IMR-90 (cell line): ENCODE measurements around the gene BDNF. TPM values are rescaled to one million over a fixed set of nuclear protein-coding genes. Genes with fewer than 3 reads are reported as not detected.
A peak's percentile ranks its signal among the peaks of the same experiment; 100 is the strongest.

Experiments
- ATAC-seq: fragments of 200-7000 bp; cut with Tn5 transposase; 2 replicates; pipeline ENCODE4 v1.9.1; 2020; ENCODE audit warnings: low read depth, mild to moderate bottlenecking, moderate library complexity
- BruUV-seq: library from RNA; stranded (reverse); fragments of 400-500 nt; replicated peaks from 2 replicates; lab custom pipeline; 2021; lab: Mats Ljungman, UMichigan
- CTCF ChIA-PET: fragments of 300-600 bp; formaldehyde crosslinking; extraction: SDS; loops from one replicate; lab custom pipeline; 2021; ENCODE audit warnings: antibody characterized with exemption; lab: Yijun Ruan, JAX
- POLR2A ChIA-PET: fragments of 300-600 bp; sonication (Branson Sonifier 250); formaldehyde crosslinking; loops from one replicate; lab custom pipeline; 2022; ENCODE audit warnings: antibody characterized with exemption; ENCODE audit not compliant: unreplicated experiment; lab: Charles Lee
- DNase-seq: peaks from one replicate; pipeline ENCODE4 v3.0.0; 2013
- H2AFZ ChIP-seq: replicated peaks from 2 replicates; pipeline ENCODE3; 2013; ENCODE audit warnings: low read length, mild to moderate bottlenecking; ENCODE audit not compliant: poor library complexity
- H2AK5ac ChIP-seq: 2 replicates; pipeline ENCODE4 v1.6.1; 2013; ENCODE audit warnings: low read depth, low read length, inconsistent platforms
- H2AK9ac ChIP-seq: replicated peaks from 2 replicates; pipeline ENCODE3; 2013; ENCODE audit warnings: mild to moderate bottlenecking, low read depth, low read length, moderate library complexity; ENCODE audit not compliant: poor library complexity
- H2BK120ac ChIP-seq: 2 replicates; pipeline ENCODE4 v1.6.1; 2013; ENCODE audit warnings: low read depth, low read length, inconsistent platforms
- H2BK15ac ChIP-seq: 3 replicates; pipeline ENCODE4 v1.6.1; 2013; ENCODE audit warnings: low read depth, low read length, inconsistent platforms
- H2BK20ac ChIP-seq: 2 replicates; pipeline ENCODE4 v1.6.1; 2013; ENCODE audit warnings: low read depth, mild to moderate bottlenecking, inconsistent platforms, low read length, moderate library complexity
- H2BK5ac ChIP-seq: 2 replicates; pipeline ENCODE4 v1.6.1; 2013; ENCODE audit warnings: mild to moderate bottlenecking, low read depth, low read length, inconsistent platforms; ENCODE audit not compliant: poor library complexity, severe bottlenecking
- H3K14ac ChIP-seq: replicated peaks from 2 replicates; pipeline ENCODE4 v1.6.1; 2013; ENCODE audit warnings: low read depth, low read length, inconsistent platforms
- H3K18ac ChIP-seq: 2 replicates; pipeline ENCODE4 v1.6.1; 2013; ENCODE audit warnings: low read depth, low read length, control low read depth
- H3K23ac ChIP-seq: 2 replicates; pipeline ENCODE4 v1.6.1; 2013; ENCODE audit warnings: low read depth, low read length, inconsistent platforms
- H3K27ac ChIP-seq: 2 replicates; pipeline ENCODE4 v1.5.1; 2013; ENCODE audit warnings: mild to moderate bottlenecking, control low read depth, low read length; ENCODE audit not compliant: insufficient read depth
- H3K27me3 ChIP-seq: 2 replicates; pipeline ENCODE4 v1.6.1; 2013; ENCODE audit warnings: low read length; ENCODE audit not compliant: control insufficient read depth, insufficient read depth
- H3K36me3 ChIP-seq: 2 replicates; pipeline ENCODE4 v1.6.1; 2013; ENCODE audit warnings: low read length, mixed read lengths; ENCODE audit not compliant: control insufficient read depth, insufficient read depth
- H3K4ac ChIP-seq: 2 replicates; pipeline ENCODE4 v1.6.1; 2013; ENCODE audit warnings: low read depth, low read length, inconsistent platforms
- H3K4me1 ChIP-seq: 2 replicates; pipeline ENCODE4 v1.6.1; 2013; ENCODE audit warnings: low read length, mixed read lengths; ENCODE audit not compliant: control insufficient read depth, insufficient read depth
- H3K4me2 ChIP-seq: 2 replicates; pipeline ENCODE4 v1.6.1; 2013; ENCODE audit warnings: low read depth, mild to moderate bottlenecking, control low read depth, low read length, moderate library complexity
- H3K4me3 ChIP-seq: 2 replicates; pipeline ENCODE4 v1.5.1; 2013; ENCODE audit warnings: low read depth, mild to moderate bottlenecking, control low read depth, low read length, moderate library complexity; ENCODE audit not compliant: insufficient read depth
- H3K56ac ChIP-seq: 2 replicates; pipeline ENCODE4 v1.6.1; 2013; ENCODE audit warnings: low read length, inconsistent platforms; ENCODE audit not compliant: insufficient read depth; ENCODE audit errors: extremely low read depth
- H3K79me1 ChIP-seq, 2 experiments: 2 replicates each; pipeline ENCODE4 v1.6.1; 2013; ENCODE audit warnings: low read length in 2 of 2, inconsistent platforms in 1 of 2, low read depth in 1 of 2
- H3K9ac ChIP-seq: 2 replicates; pipeline ENCODE4 v1.6.1; 2013; ENCODE audit warnings: low read depth, low read length, control low read depth
- H3K9me1 ChIP-seq: 2 replicates; pipeline ENCODE4 v1.6.1; 2013; ENCODE audit warnings: low read length, inconsistent platforms; ENCODE audit not compliant: insufficient read depth
- H3K9me3 ChIP-seq: 2 replicates; pipeline ENCODE4 v1.6.1; 2013; ENCODE audit warnings: low read length; ENCODE audit not compliant: control insufficient read depth, insufficient read depth
- H4K20me1 ChIP-seq: 2 replicates; pipeline ENCODE4 v1.6.1; 2013; ENCODE audit warnings: low read length, inconsistent platforms; ENCODE audit not compliant: insufficient read depth
- H4K5ac ChIP-seq: 2 replicates; pipeline ENCODE4 v1.6.1; 2013; ENCODE audit warnings: mild to moderate bottlenecking, low read depth, low read length, control low read depth
- H4K8ac ChIP-seq, 2 experiments: 2 replicates each; pipeline ENCODE4 v1.6.1; 2013; ENCODE audit warnings: low read depth in 2 of 2, low read length in 2 of 2, control low read depth in 1 of 2, inconsistent platforms in 1 of 2
- H4K91ac ChIP-seq: 2 replicates; pipeline ENCODE4 v1.6.1; 2013; ENCODE audit warnings: low read depth, low read length, inconsistent platforms; ENCODE audit not compliant: insufficient read depth
- CEBPB ChIP-seq: IDR thresholded peaks from 2 replicates; pipeline ENCODE4 v1.6.1; 2012; ENCODE audit warnings: low read depth, low read length, improper control_type of control experiment
- MXI1 ChIP-seq: IDR thresholded peaks from 2 replicates; pipeline ENCODE4 v1.6.1; 2012; ENCODE audit warnings: low read depth, mild to moderate bottlenecking, low read length, moderate library complexity, borderline replicate concordance
- POLR2A ChIP-seq: IDR thresholded peaks from 2 replicates; pipeline ENCODE4 v1.6.1; 2012; ENCODE audit warnings: mild to moderate bottlenecking, low read depth, low read length
- SMC3 ChIP-seq: fragments of 150-350 bp; IDR thresholded peaks from 2 replicates; pipeline ENCODE4 v1.6.1; 2016; ENCODE audit warnings: low read depth, mild to moderate bottlenecking, antibody characterized with exemption, low read length, moderate library complexity
- WGBS, 2 experiments: methylation state at CpG; one replicate each; pipeline versions ENCODE4 v1.1.5 to v1.1.7; 2013; ENCODE audit warnings: missing lambda C conversion rate in 2 of 2; ENCODE audit not compliant: insufficient read length in 1 of 2; ENCODE audit errors: extremely low coverage in 2 of 2; 5-methylcytosine and 5-hydroxymethylcytosine counted together
- dilution Hi-C: fragments of 300-500 bp; cut with HindIII; formaldehyde crosslinking; loops from one replicate; pipeline ENCODE4 v1.14.3; 2018; ENCODE audit warnings: low sequenced_read_pairs; ENCODE audit not compliant: unreplicated experiment
- in situ Hi-C: fragments of 300-500 bp; cut with MboI; formaldehyde crosslinking; loops from 3 replicates; pipeline ENCODE4 v1.14.3; 2019; ENCODE audit warnings: low sequenced_read_pairs, inconsistent platforms, mixed read lengths
- intact Hi-C: fragments of 100-400 bp; cut with micrococcal nuclease; formaldehyde crosslinking; loops from 2 replicates; pipeline ENCODE4 v1.10.0; 2022
- polyA plus RNA-seq, 3 experiments: library from polyadenylated mRNA; depleted of rRNA; stranded (reverse); fragments of >200 nt; gene quantifications; 2 replicates each; pipeline ENCODE4 v1.2.3, GENCODE V29; 2012; ENCODE audit warnings: low replicate concordance in 1 of 3
- total RNA-seq: library from RNA; depleted of rRNA; stranded (reverse); fragments of >200 nt; gene quantifications from 2 replicates; pipeline ENCODE4 v1.2.3, GENCODE V29; 2012

The BDNF gene
- total and polyA plus RNA-seq, 2 of the 4 experiments (the other 2 are of a cell fraction): 94.8 to 152 TPM

DNA sequence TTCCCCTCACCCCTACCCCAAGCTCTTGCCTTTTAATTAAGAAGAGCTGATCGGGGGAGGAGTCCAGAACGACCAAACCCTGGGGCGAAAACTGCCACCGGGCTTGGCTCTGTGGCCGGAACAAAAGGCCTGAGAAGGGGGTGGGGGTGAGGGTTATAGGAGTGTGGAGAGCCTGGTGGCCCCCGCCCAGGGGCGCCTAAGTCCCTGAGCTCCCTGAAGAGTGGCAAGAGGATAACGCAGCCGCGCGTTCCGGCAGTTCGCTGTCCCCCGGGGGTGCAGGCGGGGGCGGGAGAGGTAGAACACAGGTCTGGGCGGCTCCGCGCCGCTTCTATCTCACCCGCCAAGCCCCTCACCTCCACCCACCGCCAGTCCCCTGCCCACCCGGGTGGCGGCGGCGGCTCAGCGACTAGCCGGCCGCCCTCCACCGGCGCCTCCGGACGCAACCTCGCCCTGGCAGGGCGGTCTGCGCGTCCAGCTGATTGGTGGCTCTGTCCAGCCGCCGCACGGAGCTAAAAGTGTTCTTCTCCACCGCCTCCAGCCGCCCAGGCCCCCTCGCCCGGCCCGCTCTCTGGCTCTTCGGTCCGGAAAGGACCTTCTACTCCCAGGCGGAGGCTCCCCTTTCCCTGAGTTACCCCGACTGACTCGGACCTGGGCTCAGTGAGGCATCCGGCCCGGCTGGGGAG is 18.7 kb upstream of the BDNF start:
- H3K4me2 ChIP-seq: peak overlapping the region; percentile 96
- TSS peak; percentile 30 for BruUV-seq
- peaks cover 6% of the 10 kb centered on the region for H3K4me1 ChIP-seq
- no peaks in the 10 kb centered on the region for H3K36me3 ChIP-seq
- H3K27ac ChIP-seq: peak overlapping the region; percentile 98
- peak; percentile 48 for ATAC-seq
- peaks cover 2% of the 10 kb centered on the region for H3K9me1 ChIP-seq
- no CpG with 5 or more reads among the region's 52 CpGs for WGBS, 2 experiments
- peak overlapping the region; percentile 92 for H3K18ac ChIP-seq
- in situ Hi-C loops: loop anchor here (10.0 to 25.0 kb wide), 4 partner anchors 216 to 1443 kb away; no protein-coding TSS in a partner anchor
- H2AK9ac ChIP-seq: peak overlapping the region; percentile 76
- H4K5ac ChIP-seq: peak overlapping the region; percentile 88
- no peaks in the 10 kb centered on the region for H4K20me1 ChIP-seq
- dilution Hi-C loops: no loop called here
- peak overlapping the region; percentile 39 for H3K23ac ChIP-seq
- DNase-seq: peak; percentile 65
- H2BK20ac ChIP-seq: peak overlapping the region; percentile 9; the same call in 1 of the 2 replicates
- no peak overlapping the region for H2BK15ac ChIP-seq
- H2BK5ac ChIP-seq: peak overlapping the region; percentile 93
- peak overlapping the region; percentile 61 for H3K4ac ChIP-seq
- no peak for TF ChIP-seq CEBPB
- peak; percentile 9; the same call in 1 of the 2 replicates for TF ChIP-seq SMC3
- TF ChIP-seq MXI1: peak; percentile 62; the same call in 1 of the 2 replicates
- peak; percentile 60; the same call in 1 of the 2 replicates for TF ChIP-seq POLR2A
- H3K4me3 ChIP-seq: peak overlapping the region; percentile 70
- POLR2A ChIA-PET: interaction anchor here (0.5 to 1.0 kb wide), 4 partner anchors 23 to 972 kb away, joined by 3 to 7 read pairs (median 3); no protein-coding TSS in a partner anchor
- H2BK120ac ChIP-seq: peak overlapping the region; percentile 82
- peak overlapping the region; percentile 90 for H3K14ac ChIP-seq
- peaks cover 12 to 16% of the 10 kb centered on the region in 2 experiments for H3K79me1 ChIP-seq
- H3K27me3 ChIP-seq: no peaks in the 10 kb centered on the region
- no peaks in the 10 kb centered on the region for H3K9me3 ChIP-seq
- CTCF ChIA-PET: interaction anchor here (0.6 to 1.8 kb wide), 4 partner anchors 20 to 874 kb away, joined by 3 to 5 read pairs (median 4); no protein-coding TSS in a partner anchor
- peak overlapping the region; percentile 96 for H3K9ac ChIP-seq
- peak overlapping the region; percentile 86 for H4K91ac ChIP-seq
- peak overlapping the region; percentile 42; the same call in 1 of the 2 replicates for H2AK5ac ChIP-seq
- peak overlapping the region; percentile 75 to 82 for H4K8ac ChIP-seq
- intact Hi-C loops: loop anchor here (1.0 to 10.0 kb wide), 7 partner anchors 18 to 1613 kb away; no protein-coding TSS in a partner anchor
- H3K56ac ChIP-seq: peak overlapping the region; percentile 97
- peak overlapping the region; percentile 85 for H2AFZ ChIP-seq
